Measurements from ENCODE around the gene NGEF. TPM values are rescaled to one million over a fixed set of nuclear protein-coding genes. Genes with fewer than 3 reads are reported as not detected.

The NGEF gene
- total and polyA plus RNA-seq, 12 donors = 10.1 to 467 (median 46.1) TPM

DNA sequence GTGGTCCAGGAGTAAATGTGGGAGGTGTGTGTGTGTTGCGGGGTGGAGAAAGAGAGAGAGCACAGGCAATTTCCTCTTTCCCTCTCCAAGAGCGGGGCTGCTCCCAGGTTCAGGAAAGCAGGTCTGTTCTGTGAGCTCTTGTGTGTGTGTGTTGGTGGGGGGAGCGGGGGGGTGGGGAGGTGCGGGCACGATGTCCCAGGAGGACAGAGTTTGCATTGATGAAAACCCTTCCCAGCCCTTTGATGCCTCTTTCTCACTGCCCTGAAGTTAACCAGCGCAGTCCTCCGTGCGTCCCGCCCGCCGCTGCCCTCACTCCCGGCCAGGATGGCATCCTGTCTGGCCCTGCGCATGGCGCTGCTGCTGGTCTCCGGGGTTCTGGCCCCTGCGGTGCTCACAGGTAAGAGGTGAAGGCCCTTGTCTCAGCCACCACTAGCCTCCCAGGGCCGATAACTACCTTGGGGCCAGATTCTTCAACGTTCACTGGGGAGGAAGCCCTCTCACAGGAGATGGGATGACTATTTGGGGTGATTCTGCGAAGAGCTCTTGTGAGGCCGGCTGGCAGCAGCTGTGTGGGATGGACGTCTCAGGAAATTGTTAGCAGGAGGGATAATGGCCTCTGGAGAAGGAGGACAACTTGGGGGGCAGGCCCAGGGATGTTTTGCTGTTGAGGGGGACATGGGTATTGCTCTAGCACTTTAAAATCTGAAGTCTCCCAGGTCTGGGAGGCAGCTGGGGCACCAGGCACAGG lies 142.9 kb downstream of the NGEF start, which contains the start of gene SNORC:
Gene SNORC (plus strand): TSS at position 247 of the 748 bp plus-strand sequence. CDS start 78 bp downstream, at position 325.
- Histone ChIP-seq H3K36me3 (replicated peaks in 1 of 2) (no peaks in the 10 kb centered on the region), H3K27me3 (no peaks in the 10 kb centered on the region), H3K4me1 (replicated peaks in 1 of 2) (no peaks in the 10 kb centered on the region), H3K4me3 (no peak within 1 kb of the TSS), H3K9me3 (replicated peaks in 1 of 3) (no peaks in the 10 kb centered on the region), H3K27ac (no peak within 1 kb of the TSS)
- peak in 2 of 7 donors; percentile 16 to 35 for DNase-seq
- intact Hi-C loops (cut with DNase I) = no loop called here
- TF ChIP-seq, protein P1, sequence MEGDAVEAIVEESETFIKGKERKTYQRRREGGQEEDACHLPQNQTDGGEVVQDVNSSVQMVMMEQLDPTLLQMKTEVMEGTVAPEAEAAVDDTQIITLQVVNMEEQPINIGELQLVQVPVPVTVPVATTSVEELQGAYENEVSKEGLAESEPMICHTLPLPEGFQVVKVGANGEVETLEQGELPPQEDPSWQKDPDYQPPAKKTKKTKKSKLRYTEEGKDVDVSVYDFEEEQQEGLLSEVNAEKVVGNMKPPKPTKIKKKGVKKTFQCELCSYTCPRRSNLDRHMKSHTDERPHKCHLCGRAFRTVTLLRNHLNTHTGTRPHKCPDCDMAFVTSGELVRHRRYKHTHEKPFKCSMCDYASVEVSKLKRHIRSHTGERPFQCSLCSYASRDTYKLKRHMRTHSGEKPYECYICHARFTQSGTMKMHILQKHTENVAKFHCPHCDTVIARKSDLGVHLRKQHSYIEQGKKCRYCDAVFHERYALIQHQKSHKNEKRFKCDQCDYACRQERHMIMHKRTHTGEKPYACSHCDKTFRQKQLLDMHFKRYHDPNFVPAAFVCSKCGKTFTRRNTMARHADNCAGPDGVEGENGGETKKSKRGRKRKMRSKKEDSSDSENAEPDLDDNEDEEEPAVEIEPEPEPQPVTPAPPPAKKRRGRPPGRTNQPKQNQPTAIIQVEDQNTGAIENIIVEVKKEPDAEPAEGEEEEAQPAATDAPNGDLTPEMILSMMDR (IDR thresholded peaks at IDR 0.05) = no peak
- no peak for TF ChIP-seq POLR2A (IDR thresholded peaks at IDR 0.05)
- 85 to 91% (median 85%) methylated on average over 20 to 21 of the region's 21 CpGs for whole genome bisulfite sequencing, 4 donors

DNA sequence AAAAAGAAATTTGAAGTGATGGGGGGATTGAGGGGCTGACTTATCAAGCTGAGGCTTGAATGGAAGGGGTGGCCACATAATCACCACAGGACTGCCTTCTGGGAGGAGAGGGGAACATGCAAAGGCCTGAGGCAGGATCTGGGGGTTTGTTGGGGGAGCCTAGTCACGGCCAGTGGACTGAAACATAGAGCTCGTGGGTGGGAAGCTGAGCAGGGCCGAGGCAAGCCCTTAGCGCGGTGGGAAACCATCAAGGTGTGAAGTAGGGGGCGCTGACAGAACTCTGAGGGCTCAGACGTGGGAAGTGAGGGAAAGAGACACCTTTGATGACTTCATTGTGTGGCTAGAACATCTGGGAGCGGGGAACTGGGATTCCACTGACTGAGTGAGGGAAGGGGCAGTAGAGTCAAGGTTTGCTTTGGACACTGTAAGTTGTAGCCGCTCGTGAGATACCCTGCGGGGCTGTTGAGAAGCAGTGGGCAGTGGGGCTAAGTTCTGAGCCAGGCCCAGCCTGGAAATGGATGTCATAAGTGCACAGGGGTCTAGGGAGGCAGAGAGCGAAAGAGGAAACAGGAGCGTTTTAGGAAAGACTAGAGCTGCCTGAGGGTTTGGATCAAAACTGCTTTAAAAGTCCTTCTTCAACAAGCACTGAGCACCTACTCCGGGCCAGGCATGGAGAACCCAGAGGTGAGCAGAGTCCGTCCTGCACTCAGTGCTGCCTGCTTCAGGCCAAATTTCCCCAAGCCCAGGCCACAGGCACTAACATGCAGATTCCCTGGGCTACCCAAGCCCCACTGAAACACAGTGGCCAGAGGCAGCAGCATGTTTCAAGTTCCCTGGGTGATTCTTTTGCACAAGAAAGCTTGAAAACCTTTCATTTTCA lies 143.7 kb downstream of the NGEF start:
- peak in 2 of 7 donors; percentile 16 to 39 for DNase-seq
- intact Hi-C loops (cut with DNase I) = no loop called here
- WGBS, 4 donors = 70 to 76% (median 73%) methylated on average over 15 of the region's 15 CpGs
- Histone ChIP-seq H3K4me3 (no peak overlapping the region), H3K27me3 (no peaks in the 10 kb centered on the region), H3K4me1 (replicated peaks in 1 of 2) (no peaks in the 10 kb centered on the region), H3K36me3 (replicated peaks in 1 of 2) (no peaks in the 10 kb centered on the region), H3K27ac (no peak overlapping the region), H3K9me3 (replicated peaks in 1 of 3) (no peaks in the 10 kb centered on the region)
- no peak for TF ChIP-seq POLR2A (IDR thresholded peaks at IDR 0.05)
- TF ChIP-seq, protein P1 (IDR thresholded peaks at IDR 0.05) = no peak

DNA sequence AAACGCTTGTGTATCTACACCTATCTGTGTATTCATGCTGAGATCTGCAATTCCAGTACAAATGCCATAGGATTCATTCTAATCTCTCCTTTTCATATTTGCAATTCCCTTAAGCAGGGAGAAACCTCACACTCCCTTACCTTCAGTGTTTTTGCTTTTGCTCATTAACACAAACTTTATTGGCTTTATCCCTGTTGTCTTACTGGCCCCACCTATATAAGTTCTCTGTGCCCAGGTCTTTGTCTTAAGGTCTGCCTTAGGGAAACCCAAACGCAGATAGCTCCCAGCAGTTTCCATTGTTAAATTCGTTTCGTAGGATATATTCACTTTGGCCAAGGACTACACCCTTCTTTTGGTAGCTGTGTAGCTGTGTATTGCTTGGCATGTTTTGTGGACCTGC lies 147.0 kb downstream of the NGEF start:
- no peak for TF ChIP-seq POLR2A (IDR thresholded peaks at IDR 0.05)
- TF ChIP-seq, protein P1 (IDR thresholded peaks at IDR 0.05) = no peak
- WGBS, 4 donors = 87 to 95% (median 91%) methylated on average over 4 of the region's 4 CpGs
- no peak for DNase-seq
- no peaks in the 10 kb centered on the region for H3K27me3 ChIP-seq
- no peak overlapping the region for H3K4me3 ChIP-seq
- H3K9me3 ChIP-seq (replicated peaks in 1 of 3) = no peaks in the 10 kb centered on the region
- no peaks in the 10 kb centered on the region for H3K4me1 ChIP-seq (replicated peaks in 1 of 2)
- no peaks in the 10 kb centered on the region for H3K36me3 ChIP-seq (replicated peaks in 1 of 2)
- no peak overlapping the region for H3K27ac ChIP-seq
- intact Hi-C loops (cut with DNase I) = no loop called here

DNA sequence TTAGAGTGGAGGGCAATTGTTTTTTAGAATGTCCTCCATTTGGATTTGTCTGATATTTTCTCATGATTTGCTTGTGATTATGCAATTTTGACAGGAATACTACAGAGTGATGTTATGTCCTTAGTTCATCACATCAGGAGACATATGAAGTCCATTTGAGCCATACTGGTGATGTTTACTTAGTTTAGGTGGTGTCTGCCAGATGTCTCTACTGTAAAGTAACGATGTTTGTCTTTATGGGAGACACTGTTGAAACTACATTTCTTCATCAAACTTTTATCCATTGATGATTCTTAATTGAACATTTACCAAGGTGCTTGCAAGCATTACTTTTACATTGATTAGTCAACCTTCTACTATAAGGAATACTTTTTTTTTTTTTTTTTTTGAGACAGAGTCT lies 147.9 kb downstream of the NGEF start:
- H3K36me3 ChIP-seq (replicated peaks in 1 of 2) = no peaks in the 10 kb centered on the region
- intact Hi-C loops (cut with DNase I) = no loop called here
- H3K27me3 ChIP-seq = no peaks in the 10 kb centered on the region
- no peak overlapping the region for H3K27ac ChIP-seq
- no peak overlapping the region for H3K4me3 ChIP-seq
- no peaks in the 10 kb centered on the region for H3K4me1 ChIP-seq (replicated peaks in 1 of 2)
- TF ChIP-seq, protein P1 (IDR thresholded peaks at IDR 0.05) = no peak
- TF ChIP-seq POLR2A (IDR thresholded peaks at IDR 0.05) = no peak
- no peak for DNase-seq
- no peaks in the 10 kb centered on the region for H3K9me3 ChIP-seq (replicated peaks in 1 of 3)
- 97 to 100% (median 100%) methylated on average over 1 of the region's 1 CpG for WGBS, 4 donors

Measured in adrenal gland (tissue), 12 donors.